SK-N-MC (cell line): ENCODE measurements around the gene DGKI.

Source experiments
- EZH2 ChIP-seq: fragments of 200-600 bp; sonication (generic); IDR thresholded peaks from one replicate; pipeline ENCODE4 v1.6.1; 2017; ENCODE audit warnings: antibody characterized with exemption
- FOXP2 ChIP-seq: optimal IDR thresholded peaks from 2 replicates; pipeline ENCODE3; 2011; ENCODE audit warnings: mild to moderate bottlenecking, moderate library complexity; ENCODE audit not compliant: insufficient read depth; ENCODE audit errors: extremely low read length, control extremely low read depth
- POLR2AphosphoS5 ChIP-seq: IDR thresholded peaks from 2 replicates; pipeline ENCODE4 v1.6.1; 2012; ENCODE audit warnings: mild to moderate bottlenecking, low read depth, low read length, borderline replicate concordance

DNA sequence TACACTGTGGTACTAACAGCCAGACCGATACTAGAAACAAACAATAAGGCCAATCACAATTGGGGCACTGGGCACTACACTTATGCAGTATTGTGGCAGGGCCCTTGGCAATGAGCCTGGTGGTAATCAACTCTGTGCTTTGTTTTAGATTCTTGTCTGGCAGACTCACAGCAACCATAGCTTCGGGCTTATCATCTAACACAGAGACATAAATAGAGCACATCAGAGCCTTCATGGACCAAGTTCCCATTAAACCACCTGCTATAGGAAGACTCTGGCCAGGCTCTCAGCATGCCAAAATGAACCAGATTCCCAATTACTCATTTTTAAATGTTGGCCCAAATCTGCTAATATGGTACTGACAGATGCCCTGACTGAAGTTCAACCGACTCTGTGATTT lies 218.6 kb downstream of the DGKI start:
- TF ChIP-seq POLR2AphosphoS5 = no peak
- TF ChIP-seq EZH2 = no peak
- TF ChIP-seq FOXP2 = no peak
